Measurements from ENCODE around the gene ACOXL.

GRCh38 chr2:111069722-111070121 is 337.3 kb downstream of the ACOXL start:
- TF ChIP-seq CTCF (conservative IDR thresholded peaks at IDR 0.05 in 1 of 2, IDR thresholded peaks at IDR 0.05 in 1 of 2; ENCODE audit: extremely low read depth in 1 of 2, insufficient read depth in 1 of 2, low read depth in 1 of 2, low read length in 2 of 2) (peak in 1 of 2 donors; percentile 14), EZH2 (IDR thresholded peaks at IDR 0.05; ENCODE audit: borderline replicate concordance, low read length) (no peak)

All from mammary epithelial cell (primary cell).